Endothelial cell of umbilical vein (primary cell): ENCODE results near the gene KIF1B.

Experiments used
- CTCF ChIP-seq, 2 donors: IDR thresholded peaks; 1 replicate in 1 of 2; 2 replicates in 1 of 2; pipeline ENCODE4 v1.5.1; 2011; ENCODE audit warnings: low read length in 2 of 2, mild to moderate bottlenecking in 2 of 2, moderate library complexity in 2 of 2, control low read depth in 1 of 2, inconsistent platforms in 1 of 2, low read depth in 1 of 2; ENCODE audit not compliant: insufficient read depth in 1 of 2; ENCODE audit errors: extremely low read depth in 1 of 2
- EZH2 ChIP-seq: IDR thresholded peaks from 2 replicates; pipeline ENCODE4 v1.6.1; 2012; ENCODE audit warnings: borderline replicate concordance, low read depth, mild to moderate bottlenecking, moderate library complexity, low read length, inconsistent platforms; ENCODE audit not compliant: severe bottlenecking
- FOS ChIP-seq: IDR thresholded peaks from 2 replicates; pipeline ENCODE4 v1.6.1; 2011; ENCODE audit warnings: mild to moderate bottlenecking, low read length, moderate library complexity, borderline replicate concordance; ENCODE audit not compliant: insufficient read depth
- GATA2 ChIP-seq: IDR thresholded peaks from 2 replicates; pipeline ENCODE4 v1.7.0; 2011; ENCODE audit warnings: low read depth, mild to moderate bottlenecking, moderate library complexity, mixed read lengths, low read length; ENCODE audit not compliant: insufficient read length, insufficient read depth
- JUN ChIP-seq: IDR thresholded peaks from 2 replicates; pipeline ENCODE4 v1.6.1; 2011; ENCODE audit warnings: borderline replicate concordance, low read depth; ENCODE audit not compliant: insufficient read length, insufficient read depth
- MAX ChIP-seq: IDR thresholded peaks from 2 replicates; pipeline ENCODE4 v1.6.1; 2011; ENCODE audit not compliant: insufficient read depth, insufficient read length
- POLR2A ChIP-seq: IDR thresholded peaks from 2 replicates; pipeline ENCODE4 v1.6.1; 2012; ENCODE audit warnings: low read depth, mild to moderate bottlenecking, control low read depth, low read length
- POLR2AphosphoS5 ChIP-seq: IDR thresholded peaks from 2 replicates; pipeline ENCODE4 v1.6.1; 2012; ENCODE audit warnings: low read depth, mild to moderate bottlenecking, control low read depth, low read length, moderate library complexity; ENCODE audit not compliant: insufficient read depth

GRCh38 chr1:10195570-10195969, 14.8 kb upstream of the KIF1B start:
- TF ChIP-seq CTCF (IDR thresholded peaks at IDR 0.05; ENCODE audit: extremely low read depth in 1 of 2, insufficient read depth in 1 of 2, low read depth in 1 of 2, low read length in 2 of 2) = no peak
- no peak for TF ChIP-seq EZH2
- no peak for TF ChIP-seq JUN
- TF ChIP-seq POLR2A = no peak
- no peak for TF ChIP-seq FOS
- TF ChIP-seq GATA2 = no peak
- no peak for TF ChIP-seq POLR2AphosphoS5
- no peak for TF ChIP-seq MAX
